IMR-90 (cell line): ENCODE data around the gene PLPP1. TPM values are rescaled to one million over a fixed set of nuclear protein-coding genes. Genes with fewer than 3 reads are reported as not detected.

Source experiments
- ATAC-seq: fragments of 200-7000 bp; cut with Tn5 transposase; 2 replicates; pipeline ENCODE4 v1.9.1; 2020; ENCODE audit warnings: low read depth, mild to moderate bottlenecking, moderate library complexity
- BruUV-seq: library from RNA; stranded (reverse); fragments of 400-500 nt; replicated peaks from 2 replicates; lab custom pipeline; 2021; lab: Mats Ljungman, UMichigan
- CTCF ChIA-PET: fragments of 300-600 bp; formaldehyde crosslinking; extraction: SDS; loops from one replicate; lab custom pipeline; 2021; ENCODE audit warnings: antibody characterized with exemption; lab: Yijun Ruan, JAX
- POLR2A ChIA-PET: fragments of 300-600 bp; sonication (Branson Sonifier 250); formaldehyde crosslinking; loops from one replicate; lab custom pipeline; 2022; ENCODE audit warnings: antibody characterized with exemption; ENCODE audit not compliant: unreplicated experiment; lab: Charles Lee
- DNase-seq: peaks from one replicate; pipeline ENCODE4 v3.0.0; 2013
- H2AFZ ChIP-seq: replicated peaks from 2 replicates; pipeline ENCODE3; 2013; ENCODE audit warnings: low read length, mild to moderate bottlenecking; ENCODE audit not compliant: poor library complexity
- H2AK5ac ChIP-seq: 2 replicates; pipeline ENCODE4 v1.6.1; 2013; ENCODE audit warnings: low read depth, low read length, inconsistent platforms
- H2AK9ac ChIP-seq: replicated peaks from 2 replicates; pipeline ENCODE3; 2013; ENCODE audit warnings: mild to moderate bottlenecking, low read depth, low read length, moderate library complexity; ENCODE audit not compliant: poor library complexity
- H2BK120ac ChIP-seq: 2 replicates; pipeline ENCODE4 v1.6.1; 2013; ENCODE audit warnings: low read depth, low read length, inconsistent platforms
- H2BK15ac ChIP-seq: 3 replicates; pipeline ENCODE4 v1.6.1; 2013; ENCODE audit warnings: low read depth, low read length, inconsistent platforms
- H2BK20ac ChIP-seq: 2 replicates; pipeline ENCODE4 v1.6.1; 2013; ENCODE audit warnings: low read depth, mild to moderate bottlenecking, inconsistent platforms, low read length, moderate library complexity
- H2BK5ac ChIP-seq: 2 replicates; pipeline ENCODE4 v1.6.1; 2013; ENCODE audit warnings: mild to moderate bottlenecking, low read depth, low read length, inconsistent platforms; ENCODE audit not compliant: poor library complexity, severe bottlenecking
- H3K14ac ChIP-seq: replicated peaks from 2 replicates; pipeline ENCODE4 v1.6.1; 2013; ENCODE audit warnings: low read depth, low read length, inconsistent platforms
- H3K18ac ChIP-seq: 2 replicates; pipeline ENCODE4 v1.6.1; 2013; ENCODE audit warnings: low read depth, low read length, control low read depth
- H3K23ac ChIP-seq: 2 replicates; pipeline ENCODE4 v1.6.1; 2013; ENCODE audit warnings: low read depth, low read length, inconsistent platforms
- H3K27ac ChIP-seq: 2 replicates; pipeline ENCODE4 v1.5.1; 2013; ENCODE audit warnings: mild to moderate bottlenecking, control low read depth, low read length; ENCODE audit not compliant: insufficient read depth
- H3K27me3 ChIP-seq: 2 replicates; pipeline ENCODE4 v1.6.1; 2013; ENCODE audit warnings: low read length; ENCODE audit not compliant: control insufficient read depth, insufficient read depth
- H3K36me3 ChIP-seq: 2 replicates; pipeline ENCODE4 v1.6.1; 2013; ENCODE audit warnings: low read length, mixed read lengths; ENCODE audit not compliant: control insufficient read depth, insufficient read depth
- H3K4ac ChIP-seq: 2 replicates; pipeline ENCODE4 v1.6.1; 2013; ENCODE audit warnings: low read depth, low read length, inconsistent platforms
- H3K4me1 ChIP-seq: 2 replicates; pipeline ENCODE4 v1.6.1; 2013; ENCODE audit warnings: low read length, mixed read lengths; ENCODE audit not compliant: control insufficient read depth, insufficient read depth
- H3K4me2 ChIP-seq: 2 replicates; pipeline ENCODE4 v1.6.1; 2013; ENCODE audit warnings: low read depth, mild to moderate bottlenecking, control low read depth, low read length, moderate library complexity
- H3K4me3 ChIP-seq: 2 replicates; pipeline ENCODE4 v1.5.1; 2013; ENCODE audit warnings: low read depth, mild to moderate bottlenecking, control low read depth, low read length, moderate library complexity; ENCODE audit not compliant: insufficient read depth
- H3K56ac ChIP-seq: 2 replicates; pipeline ENCODE4 v1.6.1; 2013; ENCODE audit warnings: low read length, inconsistent platforms; ENCODE audit not compliant: insufficient read depth; ENCODE audit errors: extremely low read depth
- H3K79me1 ChIP-seq, 2 experiments: 2 replicates each; pipeline ENCODE4 v1.6.1; 2013; ENCODE audit warnings: low read length in 2 of 2, inconsistent platforms in 1 of 2, low read depth in 1 of 2
- H3K9ac ChIP-seq: 2 replicates; pipeline ENCODE4 v1.6.1; 2013; ENCODE audit warnings: low read depth, low read length, control low read depth
- H3K9me1 ChIP-seq: 2 replicates; pipeline ENCODE4 v1.6.1; 2013; ENCODE audit warnings: low read length, inconsistent platforms; ENCODE audit not compliant: insufficient read depth
- H3K9me3 ChIP-seq: 2 replicates; pipeline ENCODE4 v1.6.1; 2013; ENCODE audit warnings: low read length; ENCODE audit not compliant: control insufficient read depth, insufficient read depth
- H4K20me1 ChIP-seq: 2 replicates; pipeline ENCODE4 v1.6.1; 2013; ENCODE audit warnings: low read length, inconsistent platforms; ENCODE audit not compliant: insufficient read depth
- H4K5ac ChIP-seq: 2 replicates; pipeline ENCODE4 v1.6.1; 2013; ENCODE audit warnings: mild to moderate bottlenecking, low read depth, low read length, control low read depth
- H4K8ac ChIP-seq, 2 experiments: 2 replicates each; pipeline ENCODE4 v1.6.1; 2013; ENCODE audit warnings: low read depth in 2 of 2, low read length in 2 of 2, control low read depth in 1 of 2, inconsistent platforms in 1 of 2
- H4K91ac ChIP-seq: 2 replicates; pipeline ENCODE4 v1.6.1; 2013; ENCODE audit warnings: low read depth, low read length, inconsistent platforms; ENCODE audit not compliant: insufficient read depth
- BHLHE40 ChIP-seq: fragments of 150-350 bp; IDR thresholded peaks from 2 replicates; pipeline ENCODE4 v1.6.1; 2016; ENCODE audit warnings: mild to moderate bottlenecking, low read depth, low read length
- CEBPB ChIP-seq: IDR thresholded peaks from 2 replicates; pipeline ENCODE4 v1.6.1; 2012; ENCODE audit warnings: low read depth, low read length, improper control_type of control experiment
- CHD1 ChIP-seq: IDR thresholded peaks from 2 replicates; pipeline ENCODE4 v1.6.1; 2012; ENCODE audit warnings: low read depth, low read length, improper control_type of control experiment
- CTCF ChIP-seq: conservative IDR thresholded peaks from 2 replicates; pipeline ENCODE4 v1.5.1; 2012; ENCODE audit warnings: mild to moderate bottlenecking, low read depth, low read length, improper control_type of control experiment
- ELK1 ChIP-seq: fragments of 150-350 bp; IDR thresholded peaks from 2 replicates; pipeline ENCODE4 v1.6.1; 2016; ENCODE audit warnings: low read depth, mild to moderate bottlenecking, low read length, moderate library complexity, borderline replicate concordance
- FOS ChIP-seq: fragments of 150-350 bp; IDR thresholded peaks from 2 replicates; pipeline ENCODE4 v1.6.1; 2016; ENCODE audit warnings: low read depth, low read length
- MAFK ChIP-seq: IDR thresholded peaks from 2 replicates; pipeline ENCODE4 v1.6.1; 2012; ENCODE audit warnings: low read depth, low read length, improper control_type of control experiment
- MAZ ChIP-seq: IDR thresholded peaks from 2 replicates; pipeline ENCODE4 v1.6.1; 2012; ENCODE audit warnings: low read depth, mild to moderate bottlenecking, low read length, improper control_type of control experiment, moderate library complexity, borderline replicate concordance
- MXI1 ChIP-seq: IDR thresholded peaks from 2 replicates; pipeline ENCODE4 v1.6.1; 2012; ENCODE audit warnings: low read depth, mild to moderate bottlenecking, low read length, moderate library complexity, borderline replicate concordance
- NFE2L2 ChIP-seq: fragments of 150-350 bp; IDR thresholded peaks from 2 replicates; pipeline ENCODE4 v1.6.1; 2016; ENCODE audit warnings: low read depth, mild to moderate bottlenecking, low read length
- POLR2A ChIP-seq: IDR thresholded peaks from 2 replicates; pipeline ENCODE4 v1.6.1; 2012; ENCODE audit warnings: mild to moderate bottlenecking, low read depth, low read length
- RAD21 ChIP-seq: IDR thresholded peaks from 2 replicates; pipeline ENCODE4 v1.6.1; 2012; ENCODE audit warnings: low read length, improper control_type of control experiment
- RCOR1 ChIP-seq: IDR thresholded peaks from 2 replicates; pipeline ENCODE4 v1.6.1; 2012; ENCODE audit warnings: mild to moderate bottlenecking, low read length, improper control_type of control experiment; ENCODE audit not compliant: insufficient replicate concordance
- RFX5 ChIP-seq: IDR thresholded peaks from 2 replicates; pipeline ENCODE4 v1.8.0; 2012; ENCODE audit warnings: low read depth, mild to moderate bottlenecking, low read length, moderate library complexity
- SMC3 ChIP-seq: fragments of 150-350 bp; IDR thresholded peaks from 2 replicates; pipeline ENCODE4 v1.6.1; 2016; ENCODE audit warnings: low read depth, mild to moderate bottlenecking, antibody characterized with exemption, low read length, moderate library complexity
- USF2 ChIP-seq: fragments of 150-350 bp; IDR thresholded peaks from 2 replicates; pipeline ENCODE4 v1.6.1; 2017; ENCODE audit warnings: mild to moderate bottlenecking, antibody characterized with exemption, low read length, low read depth
- WGBS, 2 experiments: methylation state at CpG; one replicate each; pipeline versions ENCODE4 v1.1.5 to v1.1.7; 2013; ENCODE audit warnings: missing lambda C conversion rate in 2 of 2; ENCODE audit not compliant: insufficient read length in 1 of 2; ENCODE audit errors: extremely low coverage in 2 of 2; 5-methylcytosine and 5-hydroxymethylcytosine counted together
- dilution Hi-C: fragments of 300-500 bp; cut with HindIII; formaldehyde crosslinking; loops from one replicate; pipeline ENCODE4 v1.14.3; 2018; ENCODE audit warnings: low sequenced_read_pairs; ENCODE audit not compliant: unreplicated experiment
- in situ Hi-C: fragments of 300-500 bp; cut with MboI; formaldehyde crosslinking; loops from 3 replicates; pipeline ENCODE4 v1.14.3; 2019; ENCODE audit warnings: low sequenced_read_pairs, inconsistent platforms, mixed read lengths
- intact Hi-C: fragments of 100-400 bp; cut with micrococcal nuclease; formaldehyde crosslinking; loops from 2 replicates; pipeline ENCODE4 v1.10.0; 2022
- polyA plus RNA-seq, 3 experiments: library from polyadenylated mRNA; depleted of rRNA; stranded (reverse); fragments of >200 nt; gene quantifications; 2 replicates each; pipeline ENCODE4 v1.2.3, GENCODE V29; 2012; ENCODE audit warnings: low replicate concordance in 1 of 3
- total RNA-seq: library from RNA; depleted of rRNA; stranded (reverse); fragments of >200 nt; gene quantifications from 2 replicates; pipeline ENCODE4 v1.2.3, GENCODE V29; 2012

The PLPP1 gene
- total and polyA plus RNA-seq, 2 of the 4 experiments (the other 2 are of a cell fraction), result 19.2 to 21.3 TPM

- H3K23ac ChIP-seq, result no peak overlapping the region
- ATAC-seq (no peak), DNase-seq (no peak)
- H4K8ac ChIP-seq, result no peak overlapping the region
- H3K36me3 ChIP-seq, result peaks cover 1% of the 10 kb centered on the region; the same call in 1 of the 2 replicates
- H2BK120ac ChIP-seq, result no peak overlapping the region
- CTCF ChIA-PET, result no interaction called here
- no peak overlapping the region for H2AK5ac ChIP-seq
- no peak overlapping the region for H2BK5ac ChIP-seq
- H3K4me2 ChIP-seq, result no peak overlapping the region
- intact Hi-C loops (loop anchor here (5.0 kb wide), 1 partner anchor 33 kb away; no protein-coding TSS in a partner anchor), in situ Hi-C loops (no loop called here), dilution Hi-C loops (no loop called here)
- no peak overlapping the region for H3K56ac ChIP-seq
- no peak overlapping the region for H3K4ac ChIP-seq
- no peak overlapping the region for H3K18ac ChIP-seq
- POLR2A ChIA-PET, result no interaction called here
- H2AK9ac ChIP-seq, result no peak overlapping the region
- WGBS, 2 experiments, result 80% methylated on average over 1 of the region's 2 CpGs; no CpG with 5 or more reads in 1 of the 2 experiments
- H4K5ac ChIP-seq, result no peak overlapping the region
- no peaks in the 10 kb centered on the region for H3K27me3 ChIP-seq
- H3K9me3 ChIP-seq, result no peaks in the 10 kb centered on the region
- H3K4me1 ChIP-seq, result peaks cover 2% of the 10 kb centered on the region; the same call in 1 of the 2 replicates
- H3K27ac ChIP-seq, result no peak overlapping the region
- no peak overlapping the region for H4K91ac ChIP-seq
- peaks cover 3% of the 10 kb centered on the region; the same call in 1 of the 2 replicates for H4K20me1 ChIP-seq
- no peak overlapping the region for H2BK20ac ChIP-seq
- no peak overlapping the region for H3K4me3 ChIP-seq
- H3K79me1 ChIP-seq, result peaks cover 3 to 14% of the 10 kb centered on the region in 2 experiments; a peak in 2 of 4 replicates
- H3K9ac ChIP-seq, result no peak overlapping the region
- TF ChIP-seq RAD21 (no peak), CTCF (no peak), FOS (no peak), MXI1 (no peak), CHD1 (no peak), CEBPB (no peak), BHLHE40 (no peak), USF2 (no peak), ELK1 (no peak), POLR2A (no peak), NFE2L2 (no peak), RFX5 (no peak), SMC3 (no peak), MAZ (no peak), RCOR1 (no peak), MAFK (no peak)
- BruUV-seq, result no TSS peak
- no peak overlapping the region for H2BK15ac ChIP-seq
- H2AFZ ChIP-seq, result no peak overlapping the region
- no peak overlapping the region for H3K14ac ChIP-seq
- H3K9me1 ChIP-seq, result 0 out of 2 replicates have a peak, but pooled peaks cover 4% of the 10 kb centered on the region
These were observed 75.2 kb downstream of the PLPP1 start for GRCh38 chr5:55459572-55459971.
